DND-41 (cell line): ENCODE results near the gene OPCML.

ENCODE experiments used
- CTCF ChIP-seq: IDR thresholded peaks from 2 replicates; pipeline ENCODE4 v1.5.1; 2012; ENCODE audit warnings: borderline replicate concordance, low read length, moderate library complexity, mild to moderate bottlenecking; ENCODE audit not compliant: poor library complexity, severe bottlenecking; ENCODE audit errors: extremely low read depth
- EZH2 ChIP-seq: IDR thresholded peaks from 3 replicates; pipeline ENCODE4 v1.6.1; 2012; ENCODE audit warnings: borderline replicate concordance, low read depth, mild to moderate bottlenecking, moderate library complexity, low read length, inconsistent platforms; ENCODE audit not compliant: severe bottlenecking

GRCh38 chr11:132921597-132921996, 610.7 kb downstream of the OPCML start:
- no peak for TF ChIP-seq EZH2
- TF ChIP-seq CTCF = no peak
